HG03565 (cell line): ENCODE data around the gene FADS2.

Experiments
- ATAC-seq: cut with Tn5 transposase; IDR thresholded peaks from one replicate; pipeline ENCODE4 v1.9.1; 2021; ENCODE audit warnings: mild to moderate bottlenecking, moderate library complexity; ENCODE audit not compliant: unreplicated experiment

The FADS2 gene

DNA sequence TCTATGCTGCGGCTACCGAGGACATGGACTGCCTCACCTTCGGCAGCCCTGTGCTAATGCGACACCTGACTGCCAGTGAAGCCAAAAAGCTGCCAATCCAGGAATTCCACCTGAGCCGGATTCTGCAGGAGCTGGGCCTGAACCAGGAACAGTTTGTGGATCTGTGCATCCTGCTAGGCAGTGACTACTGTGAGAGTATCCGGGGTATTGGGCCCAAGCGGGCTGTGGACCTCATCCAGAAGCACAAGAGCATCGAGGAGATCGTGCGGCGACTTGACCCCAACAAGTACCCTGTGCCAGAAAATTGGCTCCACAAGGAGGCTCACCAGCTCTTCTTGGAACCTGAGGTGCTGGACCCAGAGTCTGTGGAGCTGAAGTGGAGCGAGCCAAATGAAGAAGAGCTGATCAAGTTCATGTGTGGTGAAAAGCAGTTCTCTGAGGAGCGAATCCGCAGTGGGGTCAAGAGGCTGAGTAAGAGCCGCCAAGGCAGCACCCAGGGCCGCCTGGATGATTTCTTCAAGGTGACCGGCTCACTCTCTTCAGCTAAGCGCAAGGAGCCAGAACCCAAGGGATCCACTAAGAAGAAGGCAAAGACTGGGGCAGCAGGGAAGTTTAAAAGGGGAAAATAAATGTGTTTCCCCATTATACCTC, 32.1 kb upstream of the FADS2 start:
- no peak for ATAC-seq

- ATAC-seq: no peak
These were observed 30.7 kb upstream of the FADS2 start for GRCh38 chr11:61797263-61797944.

- no peak for ATAC-seq
These were observed 28.3 kb upstream of the FADS2 start for GRCh38 chr11:61799665-61800284.

DNA sequence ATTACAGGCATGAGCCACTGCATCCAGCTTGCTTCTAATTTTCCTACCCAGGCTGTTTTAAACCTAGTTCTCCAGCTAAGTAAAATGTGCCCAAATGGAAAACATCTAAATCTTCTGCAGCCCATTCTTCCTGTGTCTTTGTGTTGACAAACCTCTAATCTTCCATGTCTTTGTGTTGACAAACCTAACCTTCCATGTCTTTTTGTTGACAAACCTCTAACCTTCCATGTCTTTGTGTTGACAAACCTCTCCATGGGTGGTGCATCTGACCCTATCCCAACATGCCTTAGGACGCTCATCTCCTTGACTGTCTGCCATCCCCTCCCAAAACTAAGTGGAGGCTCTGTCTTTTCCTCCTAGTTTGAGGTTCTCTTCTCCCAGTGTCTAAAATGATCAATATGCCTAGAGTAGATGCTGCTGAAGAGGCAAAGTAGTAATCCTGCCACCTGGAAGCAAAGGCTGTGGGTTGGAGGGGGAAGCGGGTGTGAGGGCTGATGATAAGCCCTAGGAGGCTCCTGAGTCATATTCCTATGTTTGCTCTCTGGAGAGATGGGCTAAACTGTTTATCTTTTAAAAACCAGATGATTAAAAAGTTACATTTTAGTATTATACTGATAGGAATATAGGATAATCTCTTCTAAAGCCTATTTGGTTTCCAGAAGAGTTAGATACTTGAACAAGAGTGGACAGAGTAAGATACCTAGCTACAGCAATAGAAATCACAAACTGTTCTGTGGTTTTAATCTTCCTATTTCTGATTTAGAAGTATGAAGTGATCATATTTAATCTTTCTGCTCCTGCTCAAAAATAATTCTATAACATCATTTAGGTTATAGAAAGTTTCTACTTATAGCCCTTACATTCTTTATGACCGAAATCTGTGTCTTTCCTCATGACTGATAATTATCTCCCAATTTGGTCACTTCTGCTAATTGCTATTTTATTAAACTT, 27.5 kb upstream of the FADS2 start:
- no peak for ATAC-seq

DNA sequence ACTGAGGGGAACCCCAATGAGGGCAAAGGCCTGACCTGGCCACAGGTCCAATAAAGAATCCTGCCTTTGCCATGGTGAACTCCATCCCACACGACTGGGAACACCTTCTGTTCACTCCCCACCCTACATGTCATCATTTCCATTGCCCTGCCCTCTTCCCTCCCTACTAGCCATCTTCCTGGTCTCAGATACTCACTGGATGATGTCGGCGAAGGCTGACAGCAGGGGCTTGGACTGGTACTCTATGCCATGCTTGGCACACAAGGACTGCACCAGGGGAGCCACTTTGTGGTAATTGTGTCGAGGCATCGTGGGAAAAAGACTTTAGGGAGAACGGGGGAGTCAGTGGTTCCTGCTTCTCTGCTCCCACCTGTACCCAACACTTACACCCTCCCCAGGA, 25.5 kb upstream of the FADS2 start:
- ATAC-seq: no peak

GRCh38 chr11:61803889-61804647, 24.0 kb upstream of the FADS2 start:
- no peak for ATAC-seq

DNA sequence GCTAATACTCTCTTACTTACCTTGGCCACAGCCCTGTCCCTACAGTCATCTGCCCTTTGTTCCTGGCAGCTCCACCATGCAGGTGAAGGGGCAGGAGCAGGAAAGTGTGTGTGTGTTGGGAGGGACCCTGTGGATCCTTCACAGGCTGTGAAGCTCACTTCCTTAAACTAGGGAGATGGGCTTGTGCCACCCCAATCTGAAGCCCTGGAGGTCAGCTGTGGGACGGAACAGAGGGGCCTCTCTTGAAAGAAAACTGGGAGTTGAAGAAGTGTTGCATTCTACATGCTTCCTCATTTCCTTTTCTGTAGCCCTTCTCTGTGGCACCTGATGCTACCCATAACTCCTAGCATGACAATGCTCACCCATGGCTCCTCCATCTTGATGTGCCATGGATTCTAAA, 23.0 kb upstream of the FADS2 start:
- ATAC-seq: no peak

DNA sequence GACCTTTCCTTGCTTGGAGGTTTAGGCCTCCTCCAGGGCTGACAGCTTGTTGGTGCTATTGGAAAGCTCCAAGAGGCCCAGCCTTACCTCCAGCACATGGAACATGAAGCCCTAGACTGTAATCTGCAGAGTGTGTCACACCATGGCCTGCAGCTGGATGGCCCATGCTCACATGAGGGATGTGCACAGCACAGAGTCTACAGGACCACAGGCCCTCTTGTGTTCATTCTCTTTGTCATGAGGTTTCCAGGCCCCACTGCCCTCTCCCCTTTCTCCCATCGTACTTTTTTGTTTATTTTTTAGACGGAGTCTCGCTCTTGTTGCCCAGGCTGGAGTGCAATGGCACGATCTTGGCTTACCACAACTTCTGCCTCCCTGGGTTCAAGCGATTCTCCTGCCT, 21.3 kb upstream of the FADS2 start:
- no peak for ATAC-seq

DNA sequence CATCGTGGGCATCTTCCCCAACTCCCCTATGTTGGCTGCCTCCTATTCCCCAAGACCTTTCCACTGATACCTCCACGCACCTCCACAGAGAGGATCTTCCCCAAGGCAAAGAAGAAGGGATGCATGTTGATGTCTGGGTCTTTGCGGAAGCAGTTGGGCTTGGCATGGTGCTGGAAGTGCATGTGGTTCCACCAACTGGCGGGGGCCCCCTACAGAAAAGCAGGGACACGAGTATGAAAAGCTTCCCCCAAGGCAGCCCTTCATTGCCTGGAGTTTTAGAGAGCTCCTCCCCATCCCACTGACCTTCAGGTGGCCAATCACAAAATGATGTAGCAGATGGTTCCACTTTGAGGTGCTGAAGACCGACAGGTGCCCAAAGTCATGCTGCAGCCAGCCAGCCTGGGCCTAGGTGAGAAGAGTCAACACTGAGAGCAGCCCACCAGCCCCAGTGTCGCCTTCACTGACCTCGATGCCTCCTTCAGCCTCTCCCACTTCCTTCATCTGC, 17.4 kb upstream of the FADS2 start:
- no peak for ATAC-seq

GRCh38 chr11:61811831-61812230, 16.3 kb upstream of the FADS2 start:
- no peak for ATAC-seq

DNA sequence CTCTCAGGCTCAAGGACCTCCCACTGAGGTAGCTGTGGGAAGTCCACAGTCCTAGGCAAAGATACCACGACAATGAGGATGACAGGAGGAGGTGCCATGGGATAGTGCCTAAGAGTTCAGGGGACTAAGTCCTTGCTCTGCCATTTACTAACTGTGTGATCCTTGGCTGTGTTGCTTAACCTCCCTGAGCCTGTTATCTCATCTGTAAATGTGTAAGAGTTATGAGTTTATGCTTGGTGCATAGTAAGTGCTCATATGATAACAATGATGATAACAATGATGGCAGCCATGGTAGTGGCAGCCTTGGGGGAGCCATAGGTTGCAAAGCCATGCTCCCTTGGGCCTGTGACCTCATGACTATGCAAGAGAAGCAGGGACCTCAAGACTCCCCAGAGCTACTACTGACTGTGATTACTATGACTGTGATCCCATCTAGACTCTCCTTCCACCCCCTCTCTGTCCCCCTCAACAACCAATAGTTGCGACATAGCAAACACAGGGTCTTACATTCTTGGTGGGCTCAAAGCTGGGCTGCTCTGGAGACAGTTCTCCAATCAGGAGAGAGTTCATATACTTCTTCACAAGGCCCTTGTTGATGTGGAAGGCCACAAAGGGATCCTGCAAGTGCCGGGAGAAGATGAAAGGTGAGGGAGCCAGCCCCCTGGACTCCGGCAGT, 15.2 kb upstream of the FADS2 start:
- no peak for ATAC-seq

- ATAC-seq: no peak
These were observed 13.7 kb upstream of the FADS2 start for GRCh38 chr11:61814247-61814957.

- ATAC-seq: peak; percentile 47
These were observed 12.9 kb upstream of the FADS2 start for GRCh38 chr11:61814958-61815789.

GRCh38 chr11:61815790-61816735, 12.0 kb upstream of the FADS2 start:
- ATAC-seq: no peak

GRCh38 chr11:61816736-61817455, 11.2 kb upstream of the FADS2 start, which contains the start of gene FADS1:
FADS1 (minus strand) TSS chr11:61817003; CDS start chr11:61816929, 74 bp downstream.
- no peak for ATAC-seq

- no peak for ATAC-seq
These were observed 10.5 kb upstream of the FADS2 start for GRCh38 chr11:61817471-61818202.
